Measurements from ENCODE around the gene SPOCK1.

GRCh38 chr5:137325721-137326120 is 173.4 kb downstream of the SPOCK1 start:
- no peak for TF ChIP-seq GABPA (tag; conservative IDR thresholded peaks at IDR 0.05; ENCODE audit: low read depth)
- TF ChIP-seq SIN3B (IDR thresholded peaks at IDR 0.05; ENCODE audit: low read depth), result no peak
- TF ChIP-seq, protein P1, sequence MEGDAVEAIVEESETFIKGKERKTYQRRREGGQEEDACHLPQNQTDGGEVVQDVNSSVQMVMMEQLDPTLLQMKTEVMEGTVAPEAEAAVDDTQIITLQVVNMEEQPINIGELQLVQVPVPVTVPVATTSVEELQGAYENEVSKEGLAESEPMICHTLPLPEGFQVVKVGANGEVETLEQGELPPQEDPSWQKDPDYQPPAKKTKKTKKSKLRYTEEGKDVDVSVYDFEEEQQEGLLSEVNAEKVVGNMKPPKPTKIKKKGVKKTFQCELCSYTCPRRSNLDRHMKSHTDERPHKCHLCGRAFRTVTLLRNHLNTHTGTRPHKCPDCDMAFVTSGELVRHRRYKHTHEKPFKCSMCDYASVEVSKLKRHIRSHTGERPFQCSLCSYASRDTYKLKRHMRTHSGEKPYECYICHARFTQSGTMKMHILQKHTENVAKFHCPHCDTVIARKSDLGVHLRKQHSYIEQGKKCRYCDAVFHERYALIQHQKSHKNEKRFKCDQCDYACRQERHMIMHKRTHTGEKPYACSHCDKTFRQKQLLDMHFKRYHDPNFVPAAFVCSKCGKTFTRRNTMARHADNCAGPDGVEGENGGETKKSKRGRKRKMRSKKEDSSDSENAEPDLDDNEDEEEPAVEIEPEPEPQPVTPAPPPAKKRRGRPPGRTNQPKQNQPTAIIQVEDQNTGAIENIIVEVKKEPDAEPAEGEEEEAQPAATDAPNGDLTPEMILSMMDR (IDR thresholded peaks at IDR 0.05 in 2 of 3, conservative IDR thresholded peaks at IDR 0.05 in 1 of 3; ENCODE audit: insufficient read depth in 2 of 3, low read depth in 1 of 3, low read length in 3 of 3), result no peak
- no peak for TF ChIP-seq ZNF280B (CRISPR knock-in tag; IDR thresholded peaks at IDR 0.05)
- no peak for TF ChIP-seq CREM (IDR thresholded peaks at IDR 0.05; ENCODE audit: low read depth)
